COLO668 (cell line): ENCODE results near the gene DLGAP1.
A peak's percentile ranks its signal among the peaks of the same experiment; 100 is the strongest.
"Not testable (repeated sequence)": the region's sequence is repeated elsewhere in the genome, so short reads cannot be mapped to it uniquely, and the experiment has no call there.

Source experiments
- DNase-seq: peaks from one replicate; lab custom pipeline; 2025; ENCODE audit not compliant: unreplicated experiment; lab: John Stamatoyannopoulos, UW

Gene DLGAP1

DNA sequence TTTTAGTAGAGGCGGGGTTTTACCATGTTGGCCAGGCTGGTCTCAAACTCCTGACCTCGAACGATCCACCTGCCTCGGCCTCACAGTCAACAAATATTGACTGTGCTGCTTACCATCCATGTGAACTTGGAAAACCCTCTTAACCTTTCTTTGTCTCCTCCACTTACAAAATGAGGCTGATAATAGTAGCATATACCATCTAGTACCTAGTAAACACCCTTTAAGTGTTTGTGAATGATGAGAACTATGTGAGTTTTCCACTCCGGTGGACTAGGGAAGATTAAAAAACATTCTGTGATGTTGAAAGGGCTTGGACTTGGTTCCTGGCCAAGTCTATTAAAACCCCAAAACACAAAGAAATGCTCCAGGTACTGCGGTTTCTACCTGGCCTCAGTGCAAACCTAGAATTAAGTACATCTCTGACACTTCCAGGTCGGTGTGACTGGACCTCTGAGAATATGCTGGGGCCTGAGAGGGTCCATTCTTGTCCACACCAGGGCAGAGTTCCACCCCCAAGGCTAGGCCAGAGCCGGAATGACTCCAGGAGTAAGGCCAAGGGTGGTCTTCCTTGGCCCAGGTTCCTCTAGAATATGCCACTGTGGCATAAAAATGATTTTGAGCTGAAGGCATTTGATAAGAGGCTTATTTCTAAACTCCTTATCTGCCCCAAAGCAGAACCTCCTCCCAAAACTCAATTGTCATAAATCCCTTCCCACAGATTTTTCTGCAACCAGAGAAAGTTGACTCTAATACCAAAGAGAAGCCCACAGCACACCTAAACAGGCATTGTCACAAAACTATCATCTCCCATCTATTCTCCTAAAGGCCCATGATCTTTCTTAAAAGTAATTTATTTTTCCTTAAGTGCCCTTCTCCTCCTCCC, 787.6 kb downstream of the DLGAP1 start:
- peak; percentile 61 for DNase-seq

GRCh38 chr18:3666526-3667254, 788.4 kb downstream of the DLGAP1 start:
- DNase-seq = no peak

GRCh38 chr18:3665780-3666525, 789.2 kb downstream of the DLGAP1 start:
- peak; percentile 95 for DNase-seq

GRCh38 chr18:3665204-3665603, 789.9 kb downstream of the DLGAP1 start:
- DNase-seq = no peak

DNA sequence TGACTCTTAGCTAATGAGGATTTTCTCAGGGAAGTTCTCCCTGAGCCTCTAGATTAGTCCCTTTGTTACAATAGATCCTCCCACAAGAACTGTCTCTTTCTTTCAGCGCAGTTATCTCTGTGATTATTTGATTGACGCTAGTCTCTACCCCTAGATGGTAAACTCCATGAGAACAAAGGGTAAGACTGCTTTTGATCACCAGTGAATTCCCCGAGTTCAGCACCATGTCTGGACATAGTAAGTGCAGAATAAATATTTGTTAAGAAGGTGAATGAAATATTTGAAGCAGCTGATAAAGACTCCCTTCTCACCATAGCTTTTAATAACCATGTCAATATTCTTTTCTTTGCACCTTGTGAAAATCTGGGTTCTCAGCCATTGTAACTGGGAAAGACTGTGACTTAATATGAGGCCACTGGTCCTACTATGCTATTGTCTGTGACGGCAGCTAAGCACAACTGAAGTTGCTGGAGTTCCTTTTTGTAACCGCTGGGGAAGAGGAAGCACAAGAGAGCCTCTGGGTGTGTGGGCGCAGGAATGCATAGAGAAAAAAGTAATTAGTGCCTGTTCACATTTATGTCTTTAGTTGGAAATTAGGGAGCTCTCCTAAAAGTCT, 790.4 kb downstream of the DLGAP1 start:
- no peak for DNase-seq

DNA sequence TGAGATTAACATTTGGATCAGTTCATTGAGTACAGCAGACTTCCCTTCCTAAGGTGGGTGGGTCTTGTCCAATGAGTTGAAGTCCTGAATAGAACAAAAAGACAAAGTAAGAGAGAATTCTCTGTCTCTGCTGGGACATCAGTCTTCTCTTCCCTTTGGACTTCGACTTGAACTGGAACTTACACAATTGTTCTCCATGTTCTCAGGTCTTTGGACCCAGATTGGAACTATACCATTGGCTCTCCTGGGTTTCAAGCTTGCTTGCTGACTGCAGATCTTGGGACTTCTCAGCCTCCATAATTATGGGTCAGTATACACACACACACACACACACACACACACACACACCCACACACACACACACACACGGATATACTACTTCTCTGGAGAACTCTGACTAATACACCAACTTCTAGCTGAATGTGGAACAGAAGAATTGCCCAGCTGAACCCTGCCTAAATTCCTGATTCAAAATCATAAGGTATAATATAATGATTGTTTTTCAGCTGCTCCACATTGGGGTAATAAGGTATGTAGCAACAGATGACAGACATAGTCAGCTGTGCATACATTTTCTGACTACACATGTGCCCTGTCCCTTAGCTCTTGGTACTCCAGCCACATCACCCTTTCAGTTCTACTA, 791.1 kb downstream of the DLGAP1 start:
- DNase-seq = no peak

- no peak for DNase-seq
Observed at GRCh38 chr18:3661989-3662388, 793.1 kb downstream of the DLGAP1 start.

GRCh38 chr18:3660739-3661515, 794.2 kb downstream of the DLGAP1 start:
- no peak for DNase-seq

DNA sequence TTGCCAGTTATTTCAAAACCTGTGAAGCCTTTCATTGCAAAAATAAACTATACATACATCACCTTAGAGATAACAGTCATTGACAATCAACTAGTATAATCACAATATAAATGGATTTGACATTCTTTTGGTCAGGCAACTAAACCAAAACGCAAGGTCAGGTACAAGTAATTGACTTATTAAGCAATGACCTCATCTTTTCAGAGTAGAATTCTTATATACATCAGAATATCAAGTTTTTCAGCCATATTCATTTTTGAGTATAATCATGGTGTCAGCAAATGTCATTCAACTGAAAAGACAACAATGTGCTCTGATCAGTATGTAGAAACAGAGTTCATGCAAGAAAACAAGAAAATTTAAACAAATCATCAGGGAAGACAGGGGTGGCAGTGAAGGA, 796.6 kb downstream of the DLGAP1 start:
- DNase-seq = no peak

DNA sequence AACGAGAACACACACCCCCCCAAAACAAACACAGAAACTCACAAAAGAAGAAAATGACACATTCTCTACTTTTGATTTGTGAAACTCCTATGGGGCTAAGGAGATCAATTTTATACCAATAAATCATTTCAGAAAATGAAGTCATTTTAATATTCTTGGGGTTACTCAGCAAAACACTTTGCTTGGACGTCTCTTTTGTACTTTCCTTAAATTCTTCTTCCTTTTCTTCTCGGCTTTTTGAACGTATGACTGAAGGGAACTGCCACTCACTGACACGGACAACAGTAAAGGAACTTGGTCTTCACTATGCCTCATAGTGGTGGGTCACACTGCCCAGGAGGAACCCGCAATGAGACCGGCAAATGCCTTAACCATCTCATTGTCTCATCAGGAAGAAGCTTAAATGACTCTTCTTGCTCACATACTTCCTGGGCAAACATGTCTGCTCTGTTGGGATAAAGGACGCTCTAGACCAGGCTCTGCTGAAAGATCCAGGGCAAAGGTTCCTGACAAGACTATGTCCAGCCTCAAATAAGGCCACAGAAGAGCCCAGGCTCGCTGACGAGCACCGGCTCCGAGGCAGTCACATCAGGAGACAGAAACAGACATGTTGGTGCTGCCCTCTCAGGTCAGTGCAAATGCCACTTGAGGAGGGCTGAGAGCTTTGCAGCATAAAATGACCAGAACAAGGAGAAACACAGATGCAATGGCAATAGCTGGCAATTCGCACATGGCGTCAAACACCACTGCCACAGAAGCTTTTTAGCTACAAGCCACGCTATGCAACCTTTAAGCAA, 799.7 kb downstream of the DLGAP1 start:
- DNase-seq = no peak

- DNase-seq = no peak
Observed at GRCh38 chr18:3654442-3655253, 800.5 kb downstream of the DLGAP1 start.

- no peak for DNase-seq
Observed at GRCh38 chr18:3653851-3654441, 801.2 kb downstream of the DLGAP1 start.

- DNase-seq = no peak
Observed at GRCh38 chr18:3653263-3653850, 801.8 kb downstream of the DLGAP1 start.

DNA sequence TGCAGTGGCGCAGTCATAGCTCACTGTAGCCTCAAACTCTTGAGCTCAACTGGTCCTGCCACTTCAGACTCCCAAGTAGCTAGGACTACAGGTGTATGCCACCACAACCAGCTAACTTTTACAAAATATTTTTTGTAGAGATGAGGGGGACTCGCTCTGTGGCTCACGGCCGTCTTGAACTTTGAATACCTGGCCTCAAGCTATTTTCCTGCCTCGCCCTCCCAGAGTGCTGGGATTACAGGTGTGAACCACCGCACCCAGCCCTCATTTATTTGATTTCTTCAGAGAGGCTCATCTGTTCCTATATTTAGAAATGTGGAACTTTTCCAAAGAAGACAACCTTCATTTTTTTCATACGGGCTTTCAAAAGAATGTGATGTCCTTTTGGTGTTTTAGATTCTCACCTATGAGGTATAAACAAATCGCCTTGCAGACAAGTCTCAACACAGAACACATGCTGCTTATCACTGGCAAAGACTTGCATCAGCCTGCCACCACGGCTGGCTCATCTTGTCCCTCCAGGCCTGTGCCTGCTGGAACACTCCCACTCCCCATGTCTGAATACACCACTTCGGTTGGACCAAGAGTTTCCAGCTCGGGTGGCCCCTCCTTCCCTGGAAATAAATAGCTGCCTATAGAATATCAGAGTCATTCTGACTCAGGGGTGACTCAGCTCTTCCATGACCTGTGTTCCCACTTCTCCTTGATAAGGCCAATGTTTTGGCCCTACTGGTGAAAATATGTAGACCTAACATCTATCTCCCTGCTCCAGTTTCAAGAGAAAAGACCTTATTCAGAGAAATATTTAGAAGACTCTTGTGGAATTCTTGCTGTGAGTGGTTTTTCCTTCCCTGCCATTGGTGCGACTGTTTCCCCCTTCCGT, 802.5 kb downstream of the DLGAP1 start:
- DNase-seq = peak; percentile 81

GRCh38 chr18:3651266-3651665, 803.8 kb downstream of the DLGAP1 start:
- no peak for DNase-seq

- DNase-seq = not testable (repeated sequence)
Observed at GRCh38 chr18:3650521-3651042, 804.5 kb downstream of the DLGAP1 start.
